Bone marrow (tissue), 2 donors: ENCODE measurements around the gene LRP1.

Experiments
- DNase-seq, 2 donors: peaks; one replicate each; lab custom pipeline; 2025; lab: John Stamatoyannopoulos, UW

The LRP1 gene

DNA sequence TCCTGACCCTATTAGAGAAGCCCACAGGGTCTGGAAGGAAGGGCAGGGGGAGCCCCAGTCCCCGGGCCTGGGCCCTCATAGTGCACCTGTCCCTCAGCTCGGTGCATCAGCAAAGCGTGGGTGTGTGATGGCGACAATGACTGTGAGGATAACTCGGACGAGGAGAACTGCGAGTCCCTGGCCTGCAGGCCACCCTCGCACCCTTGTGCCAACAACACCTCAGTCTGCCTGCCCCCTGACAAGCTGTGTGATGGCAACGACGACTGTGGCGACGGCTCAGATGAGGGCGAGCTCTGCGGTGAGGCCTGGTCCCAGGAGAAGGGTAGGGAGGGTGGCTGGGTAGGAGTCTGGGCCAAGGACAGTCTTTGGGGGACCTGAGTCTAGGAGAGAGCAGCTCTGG is 45.4 kb downstream of the LRP1 start:
- DNase-seq = no peak

DNA sequence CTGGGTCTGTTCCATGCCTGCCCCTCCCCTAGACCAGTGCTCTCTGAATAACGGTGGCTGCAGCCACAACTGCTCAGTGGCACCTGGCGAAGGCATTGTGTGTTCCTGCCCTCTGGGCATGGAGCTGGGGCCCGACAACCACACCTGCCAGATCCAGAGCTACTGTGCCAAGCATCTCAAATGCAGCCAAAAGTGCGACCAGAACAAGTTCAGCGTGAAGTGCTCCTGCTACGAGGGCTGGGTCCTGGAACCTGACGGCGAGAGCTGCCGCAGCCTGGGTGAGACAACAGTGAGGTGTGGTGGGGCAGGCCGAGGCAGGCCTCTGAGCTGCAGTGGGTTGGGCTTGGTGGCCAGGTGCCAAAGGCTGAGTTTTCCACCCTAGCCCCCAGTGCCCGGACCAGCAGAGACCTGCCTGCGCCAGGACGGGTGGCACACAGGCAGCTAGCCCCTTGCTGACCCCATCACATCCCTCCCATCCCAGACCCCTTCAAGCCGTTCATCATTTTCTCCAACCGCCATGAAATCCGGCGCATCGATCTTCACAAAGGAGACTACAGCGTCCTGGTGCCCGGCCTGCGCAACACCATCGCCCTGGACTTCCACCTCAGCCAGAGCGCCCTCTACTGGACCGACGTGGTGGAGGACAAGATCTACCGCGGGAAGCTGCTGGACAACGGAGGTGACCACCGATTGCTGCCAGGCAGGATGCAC is 47.3 kb downstream of the LRP1 start:
- DNase-seq = peak in 1 of 2 donors; percentile 26

DNA sequence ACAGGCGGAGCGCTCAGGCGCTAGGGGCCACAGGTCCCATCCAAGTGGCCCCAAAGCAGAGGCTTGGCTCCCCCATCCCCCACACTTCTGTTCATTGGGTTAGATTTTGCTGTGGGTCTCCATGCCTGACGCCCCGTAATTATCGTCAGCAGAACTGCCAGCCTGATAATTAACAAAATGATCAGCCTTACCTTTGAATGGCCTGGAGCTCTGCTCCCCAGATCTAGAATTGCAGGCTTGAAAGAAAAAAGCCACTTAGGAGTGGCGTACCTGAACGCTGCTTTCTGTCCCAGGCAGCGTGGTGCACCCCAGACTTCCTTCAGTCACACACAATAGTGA is 47.8 kb downstream of the LRP1 start:
- no peak for DNase-seq

GRCh38 chr12:57176846-57177245 is 48.6 kb downstream of the LRP1 start:
- no peak for DNase-seq

GRCh38 chr12:57177354-57177753 is 49.1 kb downstream of the LRP1 start:
- DNase-seq = no peak

GRCh38 chr12:57178213-57178612 is 49.9 kb downstream of the LRP1 start:
- no peak for DNase-seq

DNA sequence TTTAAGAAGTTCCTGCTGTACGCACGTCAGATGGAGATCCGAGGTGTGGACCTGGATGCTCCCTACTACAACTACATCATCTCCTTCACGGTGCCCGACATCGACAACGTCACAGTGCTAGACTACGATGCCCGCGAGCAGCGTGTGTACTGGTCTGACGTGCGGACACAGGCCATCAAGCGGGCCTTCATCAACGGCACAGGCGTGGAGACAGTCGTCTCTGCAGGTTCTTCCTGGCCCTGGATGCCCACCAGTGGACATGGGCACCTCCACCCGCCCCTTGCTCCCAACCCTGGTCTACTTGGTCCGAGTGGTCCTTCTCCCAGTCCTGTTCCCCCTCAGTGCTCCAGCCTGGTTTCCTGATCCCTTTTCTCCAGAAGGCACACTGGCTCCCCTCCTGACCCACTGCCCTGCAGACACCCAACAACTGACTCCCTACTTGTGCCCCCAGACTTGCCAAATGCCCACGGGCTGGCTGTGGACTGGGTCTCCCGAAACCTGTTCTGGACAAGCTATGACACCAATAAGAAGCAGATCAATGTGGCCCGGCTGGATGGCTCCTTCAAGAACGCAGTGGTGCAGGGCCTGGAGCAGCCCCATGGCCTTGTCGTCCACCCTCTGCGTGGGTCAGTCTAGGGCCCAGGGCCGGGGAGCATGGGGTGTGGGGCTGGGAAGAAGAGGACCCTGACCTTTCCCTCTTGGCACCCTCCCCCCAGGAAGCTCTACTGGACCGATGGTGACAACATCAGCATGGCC is 51.2 kb downstream of the LRP1 start:
- no peak for DNase-seq

GRCh38 chr12:57180321-57180989 is 52.2 kb downstream of the LRP1 start:
- DNase-seq = no peak

DNA sequence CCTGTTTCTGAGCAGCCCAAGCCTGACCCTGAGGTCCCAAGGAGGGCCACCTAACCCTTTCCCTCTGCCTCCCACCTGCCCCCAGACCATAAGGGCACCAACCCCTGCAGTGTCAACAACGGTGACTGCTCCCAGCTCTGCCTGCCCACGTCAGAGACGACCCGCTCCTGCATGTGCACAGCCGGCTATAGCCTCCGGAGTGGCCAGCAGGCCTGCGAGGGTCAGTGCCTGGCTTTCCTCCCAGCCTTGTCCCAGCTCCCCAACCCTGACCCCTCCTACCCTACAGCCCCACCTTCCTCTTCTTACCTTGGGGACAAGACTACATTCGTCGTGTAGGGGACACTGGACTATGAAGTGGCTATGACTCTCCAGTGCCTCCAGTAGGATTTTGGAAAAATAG is 52.8 kb downstream of the LRP1 start:
- DNase-seq = no peak

DNA sequence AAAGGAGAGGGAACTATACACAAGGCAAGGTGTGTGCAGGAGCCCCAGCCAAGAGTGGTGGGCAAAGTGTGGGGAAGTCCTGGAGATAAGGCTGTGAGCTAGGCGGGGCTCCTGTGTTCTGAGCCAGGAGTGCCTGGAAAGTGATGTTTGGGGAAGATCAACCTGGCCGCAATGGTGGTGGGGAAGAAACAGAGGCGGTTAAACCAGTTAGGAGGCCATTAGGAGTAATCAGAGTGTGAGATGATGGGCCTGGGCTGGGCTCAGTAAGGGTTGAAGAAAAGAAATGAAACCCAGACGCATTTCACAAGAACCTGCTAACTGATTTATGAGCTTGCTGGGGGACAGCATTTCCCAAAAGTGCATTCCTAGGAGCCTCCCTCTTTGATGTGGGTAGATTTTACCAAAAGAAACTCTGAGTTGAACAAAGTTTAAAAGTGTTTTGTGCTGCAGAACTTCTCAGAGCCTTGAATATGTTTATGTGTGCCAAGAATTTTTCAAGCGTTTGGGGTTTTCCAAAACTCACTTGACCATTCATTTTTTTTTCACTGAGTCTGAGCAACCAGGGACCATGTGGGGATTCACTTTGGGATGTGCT is 53.4 kb downstream of the LRP1 start:
- no peak for DNase-seq

- peak; percentile 40 to 56 for DNase-seq
Observed at GRCh38 chr12:57182918-57183575, 54.8 kb downstream of the LRP1 start.

- no peak for DNase-seq
Observed at GRCh38 chr12:57183939-57184725, 55.8 kb downstream of the LRP1 start.

- DNase-seq = no peak
Observed at GRCh38 chr12:57185403-57185802, 57.1 kb downstream of the LRP1 start.

- no peak for DNase-seq
Observed at GRCh38 chr12:57185906-57186508, 57.7 kb downstream of the LRP1 start.

- no peak for DNase-seq
Observed at GRCh38 chr12:57187222-57188089, 59.2 kb downstream of the LRP1 start.

DNA sequence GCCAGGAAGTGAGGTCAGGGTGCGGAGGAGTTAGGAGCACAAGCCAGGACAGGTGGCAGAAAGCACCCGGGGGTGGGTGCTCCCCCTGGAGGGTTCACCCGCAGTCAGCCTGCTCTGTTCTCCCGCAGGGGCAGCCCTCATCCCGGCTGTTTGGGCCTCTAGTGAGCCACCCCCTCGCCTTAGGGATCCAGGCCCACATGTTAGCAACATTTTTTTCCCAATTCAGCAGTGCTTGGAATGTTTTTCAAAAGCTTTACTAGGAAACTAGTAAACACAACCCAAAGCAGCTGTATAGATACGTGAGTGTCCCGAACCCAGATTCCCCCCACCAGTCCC is 59.8 kb downstream of the LRP1 start:
- DNase-seq = no peak

DNA sequence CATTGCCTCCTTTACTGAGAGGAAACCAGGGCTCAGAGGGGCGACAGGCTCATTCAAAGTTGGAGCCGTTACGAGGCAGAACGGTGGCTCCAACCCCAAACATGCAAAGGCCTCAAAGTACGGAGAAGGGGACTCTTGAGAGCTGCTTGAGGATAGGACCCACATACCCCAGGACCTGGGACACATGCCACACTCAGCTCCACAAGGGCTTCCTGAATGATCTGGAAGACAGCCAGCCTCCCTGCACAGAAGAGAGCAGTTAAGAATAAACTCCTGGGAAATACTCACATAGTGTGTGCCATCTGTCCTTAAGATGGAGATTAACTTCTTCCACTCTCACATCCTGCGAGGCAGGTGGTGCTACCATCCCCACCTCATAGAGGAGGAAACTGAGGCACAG is 61.8 kb downstream of the LRP1 start:
- no peak for DNase-seq

DNA sequence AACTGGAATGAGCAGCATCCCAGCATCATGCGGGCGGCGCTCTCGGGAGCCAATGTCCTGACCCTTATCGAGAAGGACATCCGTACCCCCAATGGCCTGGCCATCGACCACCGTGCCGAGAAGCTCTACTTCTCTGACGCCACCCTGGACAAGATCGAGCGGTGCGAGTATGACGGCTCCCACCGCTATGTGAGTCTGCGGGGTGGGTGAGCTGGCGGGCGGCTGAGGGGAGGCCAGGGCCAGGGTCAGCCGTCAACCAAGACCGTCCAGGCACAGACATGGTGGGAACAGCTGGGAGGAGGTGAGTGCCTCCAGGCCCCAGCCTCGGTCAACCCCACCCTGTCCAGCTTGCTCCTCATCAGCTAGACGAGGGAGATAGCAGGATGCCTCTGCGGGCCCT is 62.5 kb downstream of the LRP1 start:
- DNase-seq = no peak

- no peak for DNase-seq
Observed at GRCh38 chr12:57191410-57191809, 63.1 kb downstream of the LRP1 start.

DNA sequence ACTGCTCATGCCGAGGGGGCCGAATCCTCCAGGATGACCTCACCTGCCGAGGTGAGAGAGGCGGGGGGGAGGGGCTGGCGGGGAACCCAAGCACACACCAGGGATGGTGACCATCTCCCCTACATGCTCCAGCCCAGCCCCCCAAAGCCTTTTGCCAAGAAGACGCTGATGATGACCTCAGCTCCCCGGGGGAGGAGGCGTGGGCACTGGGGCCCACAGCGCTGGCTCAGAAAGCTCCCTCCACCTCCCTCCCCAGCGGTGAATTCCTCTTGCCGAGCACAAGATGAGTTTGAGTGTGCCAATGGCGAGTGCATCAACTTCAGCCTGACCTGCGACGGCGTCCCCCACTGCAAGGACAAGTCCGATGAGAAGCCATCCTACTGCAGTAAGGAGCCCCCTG is 64.6 kb downstream of the LRP1 start:
- DNase-seq = no peak
